ENCODE measurements around the gene PCDH9.

The PCDH9 gene

GRCh38 chr13:66879988-66880387 lies 350.1 kb downstream of the PCDH9 start:
- no peaks in the 10 kb centered on the region for H3K9me3 ChIP-seq (ENCODE audit: low read depth, low read length)
- no peak overlapping the region for H3K27ac ChIP-seq
- H3K4me3 ChIP-seq = no peak overlapping the region
- no peak overlapping the region for H3K9ac ChIP-seq (ENCODE audit: insufficient read length)
- TF ChIP-seq FOXP2 (optimal IDR thresholded peaks at IDR 0.05; ENCODE audit: control extremely low read depth, extremely low read length, insufficient read depth) = no peak
- no peak for TF ChIP-seq EZH2 (IDR thresholded peaks at IDR 0.05)
- no peak for TF ChIP-seq POLR2AphosphoS5 (IDR thresholded peaks at IDR 0.05; ENCODE audit: borderline replicate concordance, low read depth, low read length)
- no peak for DNase-seq (ENCODE audit: low read depth, low spot score)
- no peaks in the 10 kb centered on the region for H3K36me3 ChIP-seq (ENCODE audit: insufficient read depth, low read length)

GRCh38 chr13:66875264-66875663 lies 354.9 kb downstream of the PCDH9 start:
- no peaks in the 10 kb centered on the region for H3K9me3 ChIP-seq (ENCODE audit: low read depth, low read length)
- no peaks in the 10 kb centered on the region for H3K36me3 ChIP-seq (ENCODE audit: insufficient read depth, low read length)
- no peak for TF ChIP-seq EZH2 (IDR thresholded peaks at IDR 0.05)
- no peak for TF ChIP-seq FOXP2 (optimal IDR thresholded peaks at IDR 0.05; ENCODE audit: control extremely low read depth, extremely low read length, insufficient read depth)
- no peak for TF ChIP-seq POLR2AphosphoS5 (IDR thresholded peaks at IDR 0.05; ENCODE audit: borderline replicate concordance, low read depth, low read length)
- no peak for DNase-seq (ENCODE audit: low read depth, low spot score)
- H3K4me3 ChIP-seq = no peak overlapping the region
- H3K27ac ChIP-seq = no peak overlapping the region
- no peak overlapping the region for H3K9ac ChIP-seq (ENCODE audit: insufficient read length)

- H3K36me3 ChIP-seq (ENCODE audit: insufficient read depth, low read length) = no peaks in the 10 kb centered on the region
- H3K9me3 ChIP-seq (ENCODE audit: low read depth, low read length) = no peaks in the 10 kb centered on the region
- no peak overlapping the region for H3K9ac ChIP-seq (ENCODE audit: insufficient read length)
- H3K27ac ChIP-seq = no peak overlapping the region
- TF ChIP-seq FOXP2 (optimal IDR thresholded peaks at IDR 0.05; ENCODE audit: control extremely low read depth, extremely low read length, insufficient read depth) = no peak
- TF ChIP-seq POLR2AphosphoS5 (IDR thresholded peaks at IDR 0.05; ENCODE audit: borderline replicate concordance, low read depth, low read length) = no peak
- TF ChIP-seq EZH2 (IDR thresholded peaks at IDR 0.05) = no peak
- no peak for DNase-seq (ENCODE audit: low read depth, low spot score)
- no peak overlapping the region for H3K4me3 ChIP-seq
These were observed 365.5 kb downstream of the PCDH9 start for GRCh38 chr13:66864627-66865026.

GRCh38 chr13:66860878-66861417 lies 369.2 kb downstream of the PCDH9 start:
- H3K9ac ChIP-seq (ENCODE audit: insufficient read length) = no peak overlapping the region
- no peaks in the 10 kb centered on the region for H3K36me3 ChIP-seq (ENCODE audit: insufficient read depth, low read length)
- DNase-seq (ENCODE audit: low read depth, low spot score) = no peak
- H3K27ac ChIP-seq = no peak overlapping the region
- H3K9me3 ChIP-seq (ENCODE audit: low read depth, low read length) = no peaks in the 10 kb centered on the region
- TF ChIP-seq EZH2 (IDR thresholded peaks at IDR 0.05) (no peak), POLR2AphosphoS5 (IDR thresholded peaks at IDR 0.05; ENCODE audit: borderline replicate concordance, low read depth, low read length) (no peak), FOXP2 (optimal IDR thresholded peaks at IDR 0.05; ENCODE audit: control extremely low read depth, extremely low read length, insufficient read depth) (no peak)
- H3K4me3 ChIP-seq = no peak overlapping the region

- Histone ChIP-seq H3K9me3 (ENCODE audit: low read depth, low read length) (no peaks in the 10 kb centered on the region), H3K4me3 (no peak overlapping the region), H3K27ac (no peak overlapping the region), H3K36me3 (ENCODE audit: insufficient read depth, low read length) (no peaks in the 10 kb centered on the region), H3K9ac (ENCODE audit: insufficient read length) (no peak overlapping the region)
- DNase-seq (ENCODE audit: low read depth, low spot score) = no peak
- TF ChIP-seq FOXP2 (optimal IDR thresholded peaks at IDR 0.05; ENCODE audit: control extremely low read depth, extremely low read length, insufficient read depth) = no peak
These were observed 369.9 kb downstream of the PCDH9 start for GRCh38 chr13:66859934-66860877.

GRCh38 chr13:66859078-66859477 lies 371.1 kb downstream of the PCDH9 start:
- TF ChIP-seq EZH2 (IDR thresholded peaks at IDR 0.05) = no peak
- TF ChIP-seq POLR2AphosphoS5 (IDR thresholded peaks at IDR 0.05; ENCODE audit: borderline replicate concordance, low read depth, low read length) = no peak
- no peak for TF ChIP-seq FOXP2 (optimal IDR thresholded peaks at IDR 0.05; ENCODE audit: control extremely low read depth, extremely low read length, insufficient read depth)
- no peak for DNase-seq (ENCODE audit: low read depth, low spot score)
- Histone ChIP-seq H3K36me3 (ENCODE audit: insufficient read depth, low read length) (no peaks in the 10 kb centered on the region), H3K27ac (no peak overlapping the region), H3K9me3 (ENCODE audit: low read depth, low read length) (no peaks in the 10 kb centered on the region), H3K9ac (ENCODE audit: insufficient read length) (no peak overlapping the region), H3K4me3 (no peak overlapping the region)

- no peak for TF ChIP-seq EZH2 (IDR thresholded peaks at IDR 0.05)
- no peak for TF ChIP-seq FOXP2 (optimal IDR thresholded peaks at IDR 0.05; ENCODE audit: control extremely low read depth, extremely low read length, insufficient read depth)
- TF ChIP-seq POLR2AphosphoS5 (IDR thresholded peaks at IDR 0.05; ENCODE audit: borderline replicate concordance, low read depth, low read length) = no peak
- Histone ChIP-seq H3K27ac (no peak overlapping the region), H3K9me3 (ENCODE audit: low read depth, low read length) (no peaks in the 10 kb centered on the region), H3K4me3 (no peak overlapping the region), H3K36me3 (ENCODE audit: insufficient read depth, low read length) (no peaks in the 10 kb centered on the region), H3K9ac (ENCODE audit: insufficient read length) (no peak overlapping the region)
- no peak for DNase-seq (ENCODE audit: low read depth, low spot score)
These were observed 372.0 kb downstream of the PCDH9 start for GRCh38 chr13:66858163-66858562.

- Histone ChIP-seq H3K9ac (ENCODE audit: insufficient read length) (no peak overlapping the region), H3K4me3 (no peak overlapping the region), H3K27ac (no peak overlapping the region), H3K36me3 (ENCODE audit: insufficient read depth, low read length) (no peaks in the 10 kb centered on the region), H3K9me3 (ENCODE audit: low read depth, low read length) (no peaks in the 10 kb centered on the region)
- no peak for TF ChIP-seq POLR2AphosphoS5 (IDR thresholded peaks at IDR 0.05; ENCODE audit: borderline replicate concordance, low read depth, low read length)
- DNase-seq (ENCODE audit: low read depth, low spot score) = no peak
These were observed 375.0 kb downstream of the PCDH9 start for GRCh38 chr13:66855131-66855530.
